GM12892 (cell line): Measurements from ENCODE around the gene HDDC2.

ENCODE experiments used
- DNase-seq: peaks from one replicate; pipeline ENCODE4 v3.0.0; 2011; ENCODE audit not compliant: insufficient read length
- FAIRE-seq: peaks from 2 replicates; lab custom pipeline; 2011; peaks lifted over from hg19 to GRCh38; lab: Jason Lieb, UNC
- POLR2A ChIP-seq: IDR thresholded peaks from 2 replicates; pipeline ENCODE4 v1.6.1; 2011; ENCODE audit warnings: low read depth, low read length, control low read depth
- POLR2AphosphoS5 ChIP-seq: IDR thresholded peaks from 2 replicates; pipeline ENCODE4 v1.6.1; 2011; ENCODE audit warnings: low read depth, low read length, control low read depth
- TAF1 ChIP-seq: IDR thresholded peaks from 2 replicates; pipeline ENCODE4 v1.6.1; 2011; ENCODE audit warnings: low read depth, mild to moderate bottlenecking, control low read depth, low read length, borderline replicate concordance

HDDC2 gene

DNA sequence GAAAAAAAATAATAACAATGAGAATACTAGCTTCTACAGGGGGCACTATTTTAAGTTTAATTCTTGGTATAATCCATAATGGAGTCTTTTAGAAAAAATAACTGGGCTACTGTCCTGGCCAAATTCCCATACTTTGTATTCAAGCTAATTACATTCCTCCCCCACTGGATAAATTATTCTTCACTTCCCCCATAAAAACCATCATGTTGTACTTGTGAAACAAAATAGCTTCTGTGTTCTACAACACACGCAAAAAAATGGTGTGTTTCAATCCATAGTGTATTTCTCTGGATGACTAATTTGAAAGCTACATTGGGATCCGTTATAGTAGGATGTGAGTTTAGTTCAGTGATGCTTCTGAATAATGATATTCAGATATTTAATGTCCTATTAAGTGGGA, 21.6 kb upstream of the HDDC2 start:
- TF ChIP-seq POLR2A = no peak
- TF ChIP-seq TAF1 = no peak
- no peak for TF ChIP-seq POLR2AphosphoS5
- FAIRE-seq (no peak), DNase-seq (no peak)

DNA sequence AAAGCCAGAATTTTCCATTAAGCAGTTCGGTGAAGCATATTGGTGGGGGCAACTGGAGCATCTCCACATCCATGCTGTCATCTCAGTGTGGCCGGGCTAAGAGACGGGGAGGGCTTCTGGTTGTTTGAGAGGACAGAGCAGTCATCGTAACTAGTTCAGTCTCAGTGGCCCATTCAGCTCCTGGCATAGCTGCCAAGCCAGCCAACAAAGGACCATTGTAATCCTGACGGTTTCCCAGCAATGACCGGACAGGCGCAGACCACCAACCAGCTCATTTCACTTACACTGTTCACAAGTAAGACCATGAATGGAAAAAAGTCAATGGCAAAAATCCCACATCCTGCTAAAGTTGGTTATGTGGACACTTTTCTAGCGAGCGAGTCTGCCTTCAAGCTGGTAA, 14.9 kb upstream of the HDDC2 start:
- DNase-seq (no peak), FAIRE-seq (no peak)
- TF ChIP-seq TAF1 = no peak
- no peak for TF ChIP-seq POLR2AphosphoS5
- no peak for TF ChIP-seq POLR2A

DNA sequence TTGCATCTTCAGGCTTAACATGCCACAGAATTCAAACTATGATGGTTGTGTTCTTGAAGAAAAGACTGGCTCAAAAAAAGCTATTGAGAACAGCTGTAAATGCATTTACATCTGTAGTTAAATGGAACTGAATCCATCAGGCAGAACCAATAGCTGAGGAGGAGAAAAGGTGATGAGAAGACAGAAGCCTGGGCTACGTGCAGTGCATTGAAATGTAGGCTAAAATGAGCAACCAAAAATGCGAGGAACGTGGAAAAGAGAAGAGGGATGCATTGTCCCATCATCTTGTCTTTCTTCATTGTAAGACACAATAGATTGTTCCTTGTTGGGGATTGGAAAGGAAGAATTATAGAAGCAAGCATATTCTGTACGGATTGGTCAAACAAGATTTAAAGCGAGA, 13.8 kb upstream of the HDDC2 start:
- FAIRE-seq (no peak), DNase-seq (no peak)
- TF ChIP-seq TAF1 = no peak
- TF ChIP-seq POLR2AphosphoS5 = no peak
- no peak for TF ChIP-seq POLR2A

DNA sequence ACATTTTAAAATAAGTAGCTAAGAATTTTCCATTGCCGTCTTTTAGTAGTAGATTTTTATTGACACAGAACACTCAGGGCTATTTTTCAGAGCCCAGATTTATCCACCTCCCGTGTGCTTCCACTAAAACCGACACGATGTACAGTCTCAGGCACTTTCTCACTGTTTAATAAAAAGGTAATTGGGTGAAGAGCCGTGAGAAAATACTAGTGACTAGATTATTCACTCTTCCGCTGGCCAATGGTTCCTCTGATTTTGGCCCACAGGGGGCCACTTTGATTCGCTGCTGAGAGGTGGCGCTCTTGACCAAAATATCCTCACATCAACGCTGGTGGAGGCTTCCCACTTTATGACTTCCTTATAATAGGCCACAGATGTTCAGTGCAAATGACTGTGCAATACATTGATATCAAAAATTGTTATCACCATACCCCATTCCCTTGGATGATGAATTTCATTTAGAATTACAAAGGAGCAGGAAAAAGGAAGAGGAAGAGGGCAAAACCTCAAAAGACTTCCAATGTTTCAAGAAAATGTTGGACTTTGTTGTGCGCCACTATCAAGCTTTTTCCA, 12.3 kb upstream of the HDDC2 start:
- DNase-seq (no peak), FAIRE-seq (peak; percentile 90)
- TF ChIP-seq TAF1 (no peak), POLR2A (no peak), POLR2AphosphoS5 (no peak)

DNA sequence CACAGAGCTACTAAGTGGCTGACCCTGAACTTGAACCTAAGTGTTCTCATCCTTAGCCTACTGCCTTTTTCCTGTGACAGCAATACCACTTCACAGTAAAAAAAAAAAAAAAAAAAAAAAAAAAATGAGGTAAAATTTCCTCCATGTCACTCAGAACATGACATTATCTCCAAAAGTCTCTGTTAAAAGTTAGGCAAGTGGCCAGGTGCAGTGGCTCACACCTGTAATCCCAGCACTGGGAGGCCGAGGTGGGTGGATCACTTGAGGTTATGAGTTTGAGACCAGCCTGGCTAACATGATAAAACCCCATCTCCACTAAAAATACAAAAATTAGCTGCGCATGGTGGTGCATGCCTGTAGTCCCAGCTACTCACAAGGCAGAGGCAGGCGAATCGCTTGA, 11.2 kb upstream of the HDDC2 start:
- TF ChIP-seq POLR2AphosphoS5 (no peak), POLR2A (no peak)
- DNase-seq (no peak), FAIRE-seq (no peak)

DNA sequence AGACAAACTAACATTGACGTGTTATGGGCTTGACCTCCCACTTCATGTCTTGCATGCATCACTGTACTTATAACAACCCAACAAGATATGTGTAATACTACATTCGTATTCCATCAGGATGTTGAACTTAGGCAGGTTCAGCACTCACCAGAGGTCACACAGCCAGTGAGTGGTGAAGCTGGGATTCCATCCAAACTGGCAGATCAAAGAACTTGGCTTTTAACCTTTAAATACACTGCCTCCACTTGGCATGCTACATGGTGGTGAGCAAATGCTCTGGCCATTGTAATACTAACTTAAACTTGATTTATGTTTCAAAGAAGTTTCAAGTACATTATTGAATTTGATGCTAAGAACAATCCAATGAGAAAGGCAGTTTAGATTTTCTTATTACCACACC, 10.7 kb upstream of the HDDC2 start:
- DNase-seq (no peak), FAIRE-seq (peak; percentile 24)
- TF ChIP-seq TAF1 (no peak), POLR2AphosphoS5 (no peak), POLR2A (no peak)

DNA sequence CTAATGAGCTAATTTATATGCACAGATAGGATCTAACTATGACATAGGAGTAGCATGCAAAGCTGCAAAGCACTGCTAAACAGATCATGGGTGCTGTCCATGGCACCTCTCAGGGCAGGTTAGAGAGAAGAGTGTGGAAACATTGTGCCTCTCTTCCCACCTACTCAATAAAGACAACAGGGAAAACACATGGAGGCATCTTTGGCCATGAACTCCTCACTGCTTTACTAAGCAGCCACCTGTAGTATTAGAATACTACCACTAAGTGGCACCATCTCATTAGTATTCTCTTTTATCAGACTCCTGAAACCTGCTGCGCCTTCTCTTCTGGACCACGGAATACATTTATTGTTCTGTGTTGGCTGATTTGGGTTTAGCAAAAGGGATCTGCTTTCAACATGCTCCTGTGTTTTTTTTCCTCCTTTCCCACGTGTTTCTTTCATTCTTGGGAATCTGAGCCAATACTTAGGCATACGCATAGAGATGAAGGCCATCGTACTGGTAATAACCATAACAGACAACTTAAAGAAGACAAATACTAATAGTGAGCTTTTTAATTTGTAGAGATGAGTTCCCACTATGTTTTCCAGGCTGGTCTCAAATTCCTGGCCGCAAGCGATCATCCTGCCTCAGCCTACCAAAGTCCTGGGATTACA, 9.4 kb upstream of the HDDC2 start:
- TF ChIP-seq POLR2A (no peak), TAF1 (no peak), POLR2AphosphoS5 (no peak)
- FAIRE-seq = peak; percentile 82
- DNase-seq = no peak

DNA sequence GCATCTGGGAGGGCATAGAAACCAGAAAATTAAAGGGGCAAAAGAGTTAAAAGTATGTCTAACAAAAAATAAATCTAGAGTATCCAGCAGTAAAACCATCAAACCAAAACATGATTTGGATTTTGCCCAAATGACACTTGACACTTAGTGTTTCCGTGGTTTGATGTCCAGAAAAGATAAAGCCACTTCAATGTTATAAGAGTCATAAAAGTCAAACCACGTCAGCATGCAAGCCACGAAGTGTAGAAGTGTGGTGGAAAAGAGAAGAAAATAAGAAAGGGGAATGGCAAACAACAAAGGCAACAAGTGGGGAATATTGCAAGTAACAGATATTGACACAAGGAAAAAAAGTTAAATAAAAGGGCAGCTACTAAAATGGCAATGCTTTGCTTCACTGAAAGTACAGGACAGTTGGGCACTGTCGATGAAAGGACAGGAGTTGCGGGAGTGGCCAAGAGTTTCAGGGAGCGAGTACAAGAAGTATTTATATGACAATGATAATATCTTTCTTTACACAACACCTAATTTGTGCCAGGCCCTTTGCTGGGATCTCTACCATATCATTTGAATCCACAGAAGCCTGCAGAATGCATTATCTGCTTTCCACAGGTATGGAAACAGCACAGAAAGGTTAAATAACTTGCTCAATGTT, 6.3 kb upstream of the HDDC2 start:
- no peak for FAIRE-seq
- no peak for DNase-seq
- TF ChIP-seq POLR2AphosphoS5 (no peak), POLR2A (no peak), TAF1 (no peak)

DNA sequence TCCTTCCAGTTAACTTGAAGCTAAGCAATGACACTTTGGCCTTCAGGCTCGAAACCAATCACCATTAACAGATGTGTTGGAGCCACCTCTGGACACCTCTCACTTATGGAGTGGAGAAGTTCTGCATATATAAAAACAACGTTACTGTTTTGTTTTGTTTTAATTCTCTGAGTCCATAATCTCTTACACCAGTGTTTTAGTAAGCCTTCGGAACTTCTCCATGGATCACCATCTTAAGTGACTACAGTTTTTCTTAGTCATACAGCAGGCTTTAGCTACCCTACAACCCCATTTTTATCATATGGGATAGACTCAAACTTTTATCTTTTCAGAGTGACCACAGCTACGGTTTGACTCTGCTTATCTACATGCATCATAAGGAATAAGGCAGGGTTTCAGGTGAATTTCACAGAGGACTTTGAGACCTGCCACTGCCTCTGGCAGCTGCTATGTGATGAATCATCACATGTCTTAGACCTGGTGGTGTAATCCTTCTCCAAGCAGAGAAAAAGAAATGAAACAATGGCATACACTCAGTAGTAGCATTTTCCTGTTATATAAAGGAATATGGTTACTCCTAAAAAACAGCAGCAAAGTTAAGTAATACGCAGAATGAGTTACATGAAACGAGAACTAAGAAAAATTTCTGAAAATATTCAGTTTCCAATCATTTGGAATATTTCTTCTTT, 5.5 kb upstream of the HDDC2 start:
- DNase-seq (no peak), FAIRE-seq (no peak)
- TF ChIP-seq POLR2AphosphoS5 (no peak), TAF1 (no peak), POLR2A (no peak)

DNA sequence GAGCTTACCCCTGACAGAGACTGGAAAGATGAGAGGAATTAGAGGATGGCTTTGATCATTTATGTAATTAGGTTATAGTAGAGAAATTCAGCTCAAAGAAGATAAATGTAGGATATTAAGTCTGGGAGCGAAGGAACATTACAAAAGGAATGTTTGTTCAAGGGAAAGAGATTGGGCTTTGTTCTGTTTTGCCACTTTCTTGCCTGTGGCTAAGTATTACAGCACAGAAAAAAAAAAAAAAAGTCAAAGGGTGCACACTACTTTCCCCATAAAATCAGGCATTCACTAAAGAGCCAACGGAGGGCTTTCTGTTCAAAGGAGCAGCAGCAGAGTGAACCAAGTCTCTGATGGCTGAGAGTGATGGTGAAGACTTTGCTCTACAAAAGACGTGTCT, 5.0 kb upstream of the HDDC2 start:
- DNase-seq = no peak
- no peak for TF ChIP-seq POLR2A
- TF ChIP-seq POLR2AphosphoS5 = no peak
- TF ChIP-seq TAF1 = no peak
- no peak for FAIRE-seq

DNA sequence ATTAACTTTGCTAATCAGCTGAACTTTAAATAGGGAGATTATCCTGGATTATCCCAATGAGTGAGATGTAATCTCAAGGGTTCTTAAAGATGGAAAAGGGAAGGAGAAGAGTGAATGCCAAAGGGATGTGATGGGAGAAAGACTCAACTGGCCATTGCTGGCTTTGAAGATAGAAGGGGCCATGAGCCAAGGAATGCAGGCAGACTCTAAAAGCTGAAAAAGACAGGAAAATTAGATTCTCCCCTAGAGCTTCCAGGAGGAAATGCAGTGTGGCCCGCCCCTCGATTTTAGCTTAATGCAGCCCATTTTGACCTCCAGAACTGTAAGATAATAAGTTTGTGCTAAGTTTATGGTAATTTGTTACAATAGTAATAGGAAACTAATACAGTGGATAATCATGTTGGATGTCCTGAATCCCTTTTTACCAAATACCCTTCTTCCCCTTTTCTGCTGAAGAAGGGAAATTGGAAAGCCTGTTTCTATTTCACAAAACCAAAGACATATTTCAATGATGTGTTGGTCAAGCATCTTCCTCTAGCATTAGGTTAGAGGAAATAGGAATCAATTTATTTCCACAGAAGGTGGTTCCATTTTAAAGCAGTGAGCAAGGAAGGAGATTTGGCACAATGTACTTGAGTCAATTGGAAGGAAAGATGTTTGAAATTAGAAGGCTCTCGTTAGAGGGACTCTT, 3.3 kb upstream of the HDDC2 start:
- no peak for FAIRE-seq
- no peak for DNase-seq
- no peak for TF ChIP-seq TAF1
- no peak for TF ChIP-seq POLR2AphosphoS5
- TF ChIP-seq POLR2A = no peak

DNA sequence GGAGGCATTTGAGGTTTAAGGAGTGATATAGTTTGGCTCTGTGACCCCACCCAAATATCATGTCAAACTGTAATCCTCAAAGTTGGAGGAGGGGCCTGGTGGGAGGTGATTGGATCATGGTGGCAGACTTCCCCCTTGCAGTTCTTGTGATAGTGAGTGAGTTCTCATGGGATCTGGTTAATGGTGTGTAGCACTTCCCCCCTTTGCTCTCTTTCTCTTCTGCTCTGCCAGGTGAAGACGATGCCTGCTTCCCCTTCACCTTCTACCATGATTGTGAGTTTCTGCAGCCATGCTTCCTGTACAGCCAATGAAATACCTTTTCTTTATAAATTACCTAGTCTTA, 1.7 kb upstream of the HDDC2 start:
- FAIRE-seq (no peak), DNase-seq (no peak)
- no peak for TF ChIP-seq POLR2AphosphoS5
